Hepatocyte (in vitro differentiated cells): ENCODE results near the gene TMPRSS3. TPM values are rescaled to one million over a fixed set of nuclear protein-coding genes. Genes with fewer than 3 reads are reported as not detected.

Experiments
- DNase-seq: peaks from one replicate; pipeline ENCODE4 v3.0.0-alpha.2; 2016; ENCODE audit warnings: low spot score
- H2AFZ ChIP-seq: fragments of 200-600 bp; sonication (generic); 2 replicates; pipeline ENCODE4 v1.6.0; 2016; ENCODE audit warnings: antibody characterized with exemption, mild to moderate bottlenecking
- H3K27ac ChIP-seq: fragments of 200-600 bp; sonication (generic); 2 replicates; pipeline ENCODE4 v1.5.1; 2016; ENCODE audit warnings: mild to moderate bottlenecking
- H3K27me3 ChIP-seq: fragments of 200-600 bp; sonication (generic); 2 replicates; pipeline ENCODE4 v1.6.1; 2016
- H3K36me3 ChIP-seq: fragments of 200-600 bp; sonication (generic); replicated peaks from 2 replicates; pipeline ENCODE4 v1.5.1; 2016; ENCODE audit warnings: low read depth; ENCODE audit not compliant: insufficient read depth
- H3K4me1 ChIP-seq: fragments of 200-600 bp; sonication (generic); 2 replicates; pipeline ENCODE4 v1.5.1; 2016; ENCODE audit warnings: mild to moderate bottlenecking, moderate library complexity; ENCODE audit not compliant: insufficient read depth
- H3K4me2 ChIP-seq: fragments of 200-600 bp; sonication (generic); 2 replicates; pipeline ENCODE4 v1.6.0; 2016
- H3K4me3 ChIP-seq: fragments of 200-600 bp; sonication (generic); 2 replicates; pipeline ENCODE4 v1.5.1; 2016; ENCODE audit warnings: mild to moderate bottlenecking
- H3K79me2 ChIP-seq: fragments of 200-600 bp; sonication (generic); 2 replicates; pipeline ENCODE4 v1.6.0; 2017; ENCODE audit warnings: mild to moderate bottlenecking
- H3K9me2 ChIP-seq: fragments of 200-600 bp; sonication (generic); replicated peaks from 2 replicates; pipeline ENCODE4 v1.6.0; 2017; ENCODE audit warnings: mild to moderate bottlenecking; ENCODE audit not compliant: insufficient read depth
- H3K9me3 ChIP-seq: fragments of 200-600 bp; sonication (generic); 2 replicates; pipeline ENCODE4 v1.5.1; 2016; ENCODE audit warnings: low read depth, mild to moderate bottlenecking
- H4K20me1 ChIP-seq: fragments of 200-600 bp; sonication (generic); 2 replicates; pipeline ENCODE4 v1.6.0; 2016; ENCODE audit warnings: mild to moderate bottlenecking; ENCODE audit not compliant: insufficient read depth, poor library complexity, severe bottlenecking
- EZH2 ChIP-seq: fragments of 200-600 bp; sonication (generic); IDR thresholded peaks from 2 replicates; pipeline ENCODE4 v1.6.1; 2016; ENCODE audit warnings: antibody characterized with exemption, mild to moderate bottlenecking, borderline replicate concordance
- EZH2phosphoT487 ChIP-seq: fragments of 200-600 bp; sonication (generic); IDR thresholded peaks from one replicate; pipeline ENCODE4 v1.6.1; 2018; ENCODE audit warnings: antibody characterized with exemption, mild to moderate bottlenecking, low read depth, moderate library complexity; ENCODE audit not compliant: unreplicated experiment, severe bottlenecking
- WGBS: methylation state at CpG from one replicate; pipeline ENCODE4 v1.1.6; 2016; ENCODE audit warnings: low lambda C conversion rate; ENCODE audit errors: missing lambda C conversion rate; 5-methylcytosine and 5-hydroxymethylcytosine counted together
- polyA plus RNA-seq: library from polyadenylated mRNA; unstranded; fragments of >200 nt; fragmentation: Nextera tagmentation; extraction: Ambion mirVana; gene quantifications from 2 replicates; pipeline ENCODE4 v1.2.1, GENCODE V29; 2016
- total RNA-seq: library from RNA; depleted of rRNA; stranded (reverse); fragments of >200 nt; gene quantifications from 2 replicates; pipeline ENCODE4 v1.2.3, GENCODE V29; 2014
- TF ChIP-seq, protein P1 (sequence below): fragments of 200-600 bp; sonication (generic); IDR thresholded peaks from 2 replicates; pipeline ENCODE4 v1.5.1; 2016; ENCODE audit warnings: antibody characterized with exemption, mild to moderate bottlenecking; ENCODE audit not compliant: poor library complexity

TMPRSS3 gene
- total and polyA plus RNA-seq, 2 experiments from 2014 or later: 1.4 to 1.7 TPM

DNA sequence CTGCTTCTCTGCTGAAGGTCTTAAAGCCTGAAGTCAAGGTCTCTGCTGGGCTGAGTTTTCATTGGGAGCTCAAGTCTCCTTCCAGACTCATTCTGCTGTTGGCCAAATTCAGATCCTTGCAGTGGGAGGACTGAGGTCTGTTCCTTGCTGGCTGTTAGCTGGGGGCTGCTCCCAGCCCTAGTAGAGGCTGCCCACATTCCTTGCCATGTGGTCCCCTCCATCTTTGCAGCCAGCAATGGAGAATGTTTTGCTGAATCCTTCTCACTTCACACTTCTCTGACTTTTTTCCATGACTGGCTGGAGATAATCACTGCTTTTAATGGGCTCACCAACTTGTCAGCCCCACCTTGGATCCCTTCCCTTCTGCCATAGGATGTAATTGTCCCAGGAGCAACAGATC lies 41.1 kb upstream of the TMPRSS3 start:
- Histone ChIP-seq H4K20me1 (no peaks in the 10 kb centered on the region), H3K36me3 (no peaks in the 10 kb centered on the region), H3K4me3 (no peak overlapping the region), H3K4me2 (no peak overlapping the region), H3K9me2 (no peaks in the 10 kb centered on the region), H3K27ac (no peak overlapping the region), H3K9me3 (no peaks in the 10 kb centered on the region), H3K27me3 (no peaks in the 10 kb centered on the region), H3K4me1 (no peaks in the 10 kb centered on the region), H3K79me2 (no peaks in the 10 kb centered on the region), H2AFZ (no peak overlapping the region)
- TF ChIP-seq, protein P1, sequence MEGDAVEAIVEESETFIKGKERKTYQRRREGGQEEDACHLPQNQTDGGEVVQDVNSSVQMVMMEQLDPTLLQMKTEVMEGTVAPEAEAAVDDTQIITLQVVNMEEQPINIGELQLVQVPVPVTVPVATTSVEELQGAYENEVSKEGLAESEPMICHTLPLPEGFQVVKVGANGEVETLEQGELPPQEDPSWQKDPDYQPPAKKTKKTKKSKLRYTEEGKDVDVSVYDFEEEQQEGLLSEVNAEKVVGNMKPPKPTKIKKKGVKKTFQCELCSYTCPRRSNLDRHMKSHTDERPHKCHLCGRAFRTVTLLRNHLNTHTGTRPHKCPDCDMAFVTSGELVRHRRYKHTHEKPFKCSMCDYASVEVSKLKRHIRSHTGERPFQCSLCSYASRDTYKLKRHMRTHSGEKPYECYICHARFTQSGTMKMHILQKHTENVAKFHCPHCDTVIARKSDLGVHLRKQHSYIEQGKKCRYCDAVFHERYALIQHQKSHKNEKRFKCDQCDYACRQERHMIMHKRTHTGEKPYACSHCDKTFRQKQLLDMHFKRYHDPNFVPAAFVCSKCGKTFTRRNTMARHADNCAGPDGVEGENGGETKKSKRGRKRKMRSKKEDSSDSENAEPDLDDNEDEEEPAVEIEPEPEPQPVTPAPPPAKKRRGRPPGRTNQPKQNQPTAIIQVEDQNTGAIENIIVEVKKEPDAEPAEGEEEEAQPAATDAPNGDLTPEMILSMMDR: no peak
- TF ChIP-seq EZH2phosphoT487 (no peak), EZH2 (no peak)
- no peak for DNase-seq

DNA sequence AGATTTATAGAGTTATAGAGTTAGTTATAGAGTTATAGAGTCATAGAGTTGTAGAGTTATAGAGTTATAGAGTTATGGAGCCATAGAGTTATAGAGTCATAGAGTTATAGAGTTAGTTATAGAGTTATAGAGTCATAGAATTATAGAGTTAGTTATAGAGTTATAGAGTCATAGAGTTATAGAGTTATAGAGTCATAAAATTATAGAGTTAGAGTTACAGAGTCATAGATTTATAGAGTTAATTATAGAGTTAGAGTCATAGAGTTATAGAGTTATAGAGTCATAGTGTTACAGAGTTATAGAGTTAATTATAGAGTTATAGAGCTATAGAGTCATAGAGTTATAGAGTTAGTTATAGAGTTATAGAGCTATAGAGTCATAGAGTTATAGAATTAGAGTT lies 40.0 kb upstream of the TMPRSS3 start:
- no peaks in the 10 kb centered on the region for H3K9me3 ChIP-seq

DNA sequence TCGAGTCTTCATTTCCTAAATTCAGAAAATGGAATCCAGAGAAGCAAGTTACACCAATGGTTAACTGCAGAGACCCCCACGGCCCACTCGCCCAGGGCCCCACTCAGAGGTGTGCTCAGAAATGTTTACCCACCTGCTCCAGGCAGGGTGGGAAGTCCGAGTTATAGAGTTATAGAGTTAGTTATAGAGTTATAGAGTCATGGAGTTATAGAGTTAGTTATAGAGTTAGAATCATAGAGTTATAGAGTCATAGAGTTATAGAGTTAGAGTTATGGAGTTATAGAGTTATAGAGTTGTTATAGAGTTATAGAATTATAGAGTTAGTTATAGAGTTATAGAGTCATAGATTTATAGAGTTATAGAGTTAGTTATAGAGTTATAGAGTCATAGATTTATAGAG lies 39.5 kb upstream of the TMPRSS3 start:
- WGBS: 78% methylated on average over 4 of the region's 4 CpGs
- Histone ChIP-seq H2AFZ (no peak overlapping the region), H3K4me3 (no peak overlapping the region), H3K9me2 (no peaks in the 10 kb centered on the region), H3K4me2 (no peak overlapping the region), H3K27ac (no peak overlapping the region), H3K79me2 (no peaks in the 10 kb centered on the region), H3K27me3 (no peaks in the 10 kb centered on the region), H3K9me3 (no peaks in the 10 kb centered on the region), H4K20me1 (no peaks in the 10 kb centered on the region), H3K4me1 (no peaks in the 10 kb centered on the region), H3K36me3 (no peaks in the 10 kb centered on the region)
- TF ChIP-seq EZH2 (no peak), EZH2phosphoT487 (no peak)
- TF ChIP-seq, protein P1: no peak
- DNase-seq: no peak

More for the DNA sequence above, 40.0 kb upstream of the TMPRSS3 start:
- TF ChIP-seq, protein P1: no peak
- no peak for TF ChIP-seq EZH2
- TF ChIP-seq EZH2phosphoT487: no peak
- H3K27ac ChIP-seq: no peak overlapping the region
- no peaks in the 10 kb centered on the region for H3K79me2 ChIP-seq
- no peak overlapping the region for H3K4me2 ChIP-seq
- H3K9me2 ChIP-seq: no peaks in the 10 kb centered on the region
- H4K20me1 ChIP-seq: no peaks in the 10 kb centered on the region
- H3K4me3 ChIP-seq: no peak overlapping the region
- H2AFZ ChIP-seq: no peak overlapping the region
- no peaks in the 10 kb centered on the region for H3K4me1 ChIP-seq
- DNase-seq: no peak
- no peaks in the 10 kb centered on the region for H3K27me3 ChIP-seq
- H3K36me3 ChIP-seq: no peaks in the 10 kb centered on the region

DNA sequence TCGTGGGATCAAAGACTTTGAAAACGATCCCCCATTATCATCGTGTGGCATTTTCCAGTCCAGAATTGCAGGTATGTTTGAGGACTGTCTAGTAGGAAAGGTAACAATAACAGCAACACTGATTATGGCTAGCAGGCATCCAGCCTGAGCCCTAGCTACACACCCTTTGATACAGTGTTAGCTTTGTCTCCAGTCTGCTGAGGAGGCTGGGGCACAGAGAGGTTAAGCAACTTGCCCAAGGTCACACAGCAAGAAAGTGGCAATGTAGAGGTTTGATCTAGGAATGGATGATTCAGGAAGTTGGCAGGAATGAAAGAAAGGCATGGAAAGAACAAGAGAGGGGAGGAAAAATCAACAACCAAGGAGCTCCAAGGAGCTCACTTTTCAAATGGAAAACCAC lies 39.0 kb upstream of the TMPRSS3 start:
- H3K4me3 ChIP-seq: no peak overlapping the region
- TF ChIP-seq EZH2phosphoT487 (no peak), EZH2 (no peak)
- TF ChIP-seq, protein P1: no peak
- no peaks in the 10 kb centered on the region for H3K4me1 ChIP-seq
- H3K36me3 ChIP-seq: no peaks in the 10 kb centered on the region
- 78% methylated on average over 3 of the region's 3 CpGs for WGBS
- H3K4me2 ChIP-seq: no peak overlapping the region
- H3K79me2 ChIP-seq: no peaks in the 10 kb centered on the region
- no peaks in the 10 kb centered on the region for H4K20me1 ChIP-seq
- no peaks in the 10 kb centered on the region for H3K27me3 ChIP-seq
- no peak for DNase-seq
- no peak overlapping the region for H3K27ac ChIP-seq
- H3K9me2 ChIP-seq: no peaks in the 10 kb centered on the region
- no peak overlapping the region for H2AFZ ChIP-seq
- H3K9me3 ChIP-seq: no peaks in the 10 kb centered on the region
